SHP77 (cell line): ENCODE data around the gene NEK9.

ENCODE experiments used
- DNase-seq, 2 experiments: peaks; one replicate each; lab custom pipeline; 2025; lab: John Stamatoyannopoulos, UW

The NEK9 gene

DNA sequence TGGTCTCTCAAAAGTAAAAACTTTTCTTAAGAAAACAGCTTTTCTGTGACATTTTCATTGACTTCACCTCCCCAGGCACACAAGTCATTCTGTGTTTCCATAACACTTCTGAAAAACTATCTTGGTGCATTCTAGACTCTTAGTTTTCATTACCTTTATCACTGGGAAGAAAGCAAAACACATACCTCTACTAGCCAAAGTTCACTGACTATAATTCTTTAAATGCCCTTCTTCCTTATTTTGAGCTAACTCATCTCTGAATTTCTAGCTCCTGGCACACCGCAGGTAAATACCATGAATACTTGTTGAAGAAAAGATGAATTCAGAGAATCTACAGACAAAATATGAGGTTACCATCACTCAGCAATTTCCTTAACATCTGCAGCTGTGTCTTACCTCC lies 96.7 kb downstream of the NEK9 start:
- no peak for DNase-seq
